GM21423 (cell line): Measurements from ENCODE around the gene TPRG1L.

ENCODE experiments used
- ATAC-seq: cut with Tn5 transposase; IDR thresholded peaks from one replicate; pipeline ENCODE4 v1.9.1; 2021; ENCODE audit warnings: mild to moderate bottlenecking, moderate library complexity; ENCODE audit not compliant: unreplicated experiment

TPRG1L gene

DNA sequence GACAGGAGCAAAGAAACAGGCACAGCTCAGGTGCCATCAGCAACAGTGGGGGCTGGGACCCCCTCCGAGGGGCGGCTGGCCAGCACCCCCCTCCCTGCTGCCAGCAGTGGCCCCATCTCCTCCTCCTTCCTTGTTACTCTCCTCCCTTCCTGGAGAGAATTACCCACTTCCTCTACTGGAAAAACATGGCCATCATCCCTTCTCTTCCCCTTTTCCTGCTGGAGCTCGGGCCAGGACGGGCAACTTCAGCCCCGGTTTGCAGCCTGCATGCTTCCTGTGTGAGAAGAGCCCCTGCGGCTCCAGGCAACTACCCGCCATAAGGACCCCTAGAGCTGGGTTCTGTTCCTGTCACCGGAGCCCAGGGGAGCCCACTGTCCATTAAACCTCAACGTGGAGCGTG, 31.1 kb upstream of the TPRG1L start:
- ATAC-seq: no peak

DNA sequence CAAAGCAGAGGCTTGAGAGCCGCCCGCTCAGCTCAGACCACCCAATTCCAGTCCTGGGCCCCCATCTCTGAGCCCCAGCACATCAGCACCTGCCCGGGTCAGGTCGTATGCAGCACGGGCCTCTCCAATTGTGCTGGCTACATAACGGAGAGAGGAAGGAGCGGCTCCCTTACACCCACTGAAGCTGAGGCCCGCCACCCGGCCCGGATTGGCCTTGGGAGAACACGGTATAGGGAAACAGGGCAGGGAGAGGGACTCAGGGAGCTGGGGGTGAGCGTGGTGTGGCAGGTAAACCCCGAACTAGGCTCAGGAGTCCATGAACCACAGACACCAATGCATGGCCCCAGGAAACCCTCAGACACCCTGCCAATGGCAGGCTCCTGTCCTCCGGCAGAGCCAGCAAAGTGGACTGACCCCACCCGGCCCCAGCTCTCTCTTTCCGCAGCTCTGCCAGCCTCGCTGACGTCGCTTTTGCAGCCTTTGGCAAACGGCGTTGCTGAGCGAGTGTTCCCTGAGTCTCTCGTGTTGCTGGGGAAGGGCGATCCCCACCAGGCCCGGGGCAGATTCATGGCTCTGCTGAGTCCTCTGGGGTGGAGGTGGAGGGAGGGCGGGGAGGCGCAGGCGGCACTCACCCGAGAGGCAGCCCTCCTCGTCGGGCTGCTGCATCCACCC, 30.0 kb upstream of the TPRG1L start:
- ATAC-seq: no peak

DNA sequence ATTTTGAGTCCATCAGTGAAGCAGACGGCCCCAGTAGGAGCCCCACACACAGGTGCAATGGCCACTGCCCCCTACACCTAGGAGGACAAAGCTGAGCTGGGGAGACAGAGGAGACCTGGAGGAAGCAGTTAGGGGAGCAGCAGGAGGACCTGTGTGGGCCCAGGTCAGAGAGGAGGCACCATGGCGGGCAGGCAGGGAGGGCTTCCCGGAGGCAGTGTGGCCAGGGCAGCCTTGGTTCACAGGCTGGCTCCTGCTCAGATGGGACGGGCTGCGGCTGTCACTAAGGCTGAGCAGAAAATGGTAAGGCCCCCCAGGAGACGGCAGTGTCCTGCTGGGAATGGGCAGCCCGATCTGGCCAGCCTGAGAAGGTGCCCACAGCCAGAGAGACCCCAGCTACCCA, 28.9 kb upstream of the TPRG1L start:
- no peak for ATAC-seq

DNA sequence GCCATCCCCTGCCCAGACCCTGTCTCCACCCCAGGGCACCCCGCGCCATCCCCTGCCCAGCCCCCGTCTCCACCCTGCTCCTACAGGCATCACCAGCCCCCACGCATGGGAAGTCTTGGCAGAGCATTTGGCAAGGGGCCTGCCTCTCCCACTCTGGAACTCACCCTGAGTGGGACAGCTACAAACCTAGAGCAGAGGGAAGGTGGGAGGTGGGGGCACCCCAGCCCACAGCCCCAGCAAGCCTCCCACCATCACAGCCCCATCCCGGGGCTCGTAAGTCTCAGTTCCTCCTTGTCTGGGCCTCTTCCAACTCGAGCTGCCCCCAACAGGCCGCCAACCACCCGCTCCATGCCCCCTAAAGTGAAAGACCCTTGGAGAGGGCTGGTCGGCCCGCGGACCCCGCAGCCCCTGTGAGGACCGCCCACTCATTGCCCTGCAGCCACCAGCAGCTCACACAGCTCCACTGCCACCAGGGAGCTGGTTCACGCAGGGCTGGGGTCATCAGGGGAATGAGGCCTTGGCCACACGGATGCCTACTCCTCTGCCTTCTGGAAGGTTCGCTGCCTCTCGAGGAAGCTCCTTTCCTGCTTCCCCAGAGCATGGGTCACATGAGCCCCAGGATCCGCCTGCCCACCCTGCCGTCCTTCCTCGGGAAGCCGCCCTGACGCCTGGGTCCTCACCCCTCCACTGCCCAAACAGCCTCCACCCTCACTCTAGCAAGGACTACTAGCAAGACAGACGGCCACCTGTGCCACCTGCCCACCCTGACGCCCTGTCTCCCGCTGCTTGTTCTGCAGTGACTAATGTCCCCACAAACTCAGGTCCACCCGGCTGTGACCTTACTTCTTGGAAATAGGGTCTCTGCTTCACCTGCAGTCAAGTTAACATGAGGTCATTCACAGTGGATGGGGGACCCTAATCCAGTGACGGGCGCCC, 27.9 kb upstream of the TPRG1L start:
- no peak for ATAC-seq

DNA sequence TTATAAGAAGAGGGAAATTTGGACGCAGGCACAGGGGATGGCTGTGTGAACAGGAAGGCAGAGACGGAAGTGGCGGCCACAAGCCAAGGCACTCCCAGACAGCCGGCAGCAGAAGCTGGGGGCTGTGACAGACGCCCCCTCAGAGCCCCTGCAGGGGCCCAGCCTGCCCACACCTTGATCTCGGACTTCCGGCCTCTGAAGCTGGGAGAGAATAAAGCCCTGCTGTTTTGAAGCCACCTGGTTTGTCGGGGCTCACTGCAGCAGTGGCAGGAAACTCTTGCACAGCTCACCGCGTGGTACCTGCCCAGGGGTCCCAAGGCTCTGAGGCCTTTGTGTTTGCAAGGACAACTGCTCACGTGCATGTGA, 27.2 kb upstream of the TPRG1L start:
- ATAC-seq: no peak

DNA sequence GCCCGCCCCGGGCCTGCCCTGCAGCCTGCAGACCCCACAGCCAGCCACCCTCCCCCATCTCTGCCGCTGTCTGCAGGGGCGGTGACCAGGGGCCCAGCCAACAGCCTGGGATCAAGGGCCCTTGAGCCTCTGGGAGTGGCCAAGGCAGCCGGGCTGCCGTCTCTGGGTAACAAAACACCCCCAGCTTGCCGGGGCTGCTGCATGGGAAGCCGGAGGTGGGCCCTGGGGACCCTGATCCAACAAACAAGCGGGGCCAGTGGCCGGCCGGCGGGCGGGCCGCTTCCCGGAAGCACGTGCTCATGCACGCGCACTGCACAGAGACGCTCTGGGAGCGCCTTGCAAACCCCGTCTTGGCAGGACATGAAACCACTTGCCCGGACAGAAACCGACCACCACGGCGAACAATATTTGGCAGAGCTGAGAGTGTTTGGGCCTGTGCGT, 26.7 kb upstream of the TPRG1L start:
- ATAC-seq: no peak

DNA sequence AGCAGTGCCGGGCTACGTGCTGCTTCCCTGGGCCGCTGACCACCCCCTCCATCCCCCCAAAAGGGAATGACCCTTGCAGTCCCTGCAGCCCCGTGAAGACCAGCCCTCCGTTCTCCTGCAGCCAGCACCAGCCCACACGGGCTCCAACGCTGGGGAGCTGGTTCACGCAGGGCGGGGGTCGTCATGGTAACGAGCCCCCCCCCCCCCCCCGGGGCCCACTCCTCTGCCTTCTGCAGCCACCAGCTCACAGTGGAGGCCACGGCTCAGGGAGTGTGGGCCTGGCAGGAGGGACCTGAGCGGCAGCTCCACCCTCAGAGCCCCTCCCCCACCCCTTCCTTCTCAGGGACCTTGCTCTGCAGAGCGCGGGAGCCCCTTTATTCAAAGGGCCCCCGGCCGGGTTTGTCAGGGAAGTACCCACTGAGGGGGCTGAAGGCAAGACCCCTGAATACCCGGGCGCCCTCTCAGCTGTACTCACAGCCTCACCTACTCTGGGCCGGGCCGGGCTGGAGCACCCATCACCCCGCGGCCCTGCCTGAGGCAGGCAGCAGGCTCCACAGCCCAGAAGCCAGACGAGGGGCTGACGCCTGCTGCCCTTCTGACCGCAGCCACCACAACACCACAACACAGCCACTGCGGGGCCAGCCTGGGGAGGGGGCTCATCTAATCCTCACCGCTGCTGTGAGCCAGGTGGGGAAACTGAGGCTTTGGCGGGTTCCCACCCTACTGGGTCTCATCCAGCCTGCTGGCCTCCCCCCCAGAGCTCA, 26.1 kb upstream of the TPRG1L start:
- ATAC-seq: no peak

DNA sequence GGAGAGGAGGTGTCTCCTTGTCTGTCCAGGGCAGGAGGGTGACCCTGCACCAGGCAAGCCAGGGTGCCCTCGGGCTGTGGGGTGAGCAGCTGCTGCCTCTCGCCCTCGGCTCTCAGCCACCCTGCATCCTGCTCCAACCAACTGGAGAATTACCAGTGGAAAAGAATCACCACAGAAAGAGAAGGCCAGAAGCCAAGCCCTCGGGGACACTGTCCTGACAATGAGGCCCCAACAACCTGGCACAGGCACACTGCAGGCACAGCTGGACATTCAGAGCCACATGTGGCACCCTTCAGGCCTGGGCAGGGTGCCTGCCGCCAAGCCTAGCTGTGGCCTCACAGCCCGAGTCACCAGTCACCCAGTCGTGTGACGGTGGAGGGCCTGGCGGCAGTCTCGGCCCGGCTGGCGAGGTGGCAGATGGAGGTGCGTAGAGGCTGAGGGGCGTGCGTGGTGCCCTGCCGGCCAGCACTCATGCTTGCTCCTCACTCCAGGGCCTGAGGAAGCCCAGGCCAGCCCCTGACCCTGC, 25.5 kb upstream of the TPRG1L start:
- no peak for ATAC-seq

DNA sequence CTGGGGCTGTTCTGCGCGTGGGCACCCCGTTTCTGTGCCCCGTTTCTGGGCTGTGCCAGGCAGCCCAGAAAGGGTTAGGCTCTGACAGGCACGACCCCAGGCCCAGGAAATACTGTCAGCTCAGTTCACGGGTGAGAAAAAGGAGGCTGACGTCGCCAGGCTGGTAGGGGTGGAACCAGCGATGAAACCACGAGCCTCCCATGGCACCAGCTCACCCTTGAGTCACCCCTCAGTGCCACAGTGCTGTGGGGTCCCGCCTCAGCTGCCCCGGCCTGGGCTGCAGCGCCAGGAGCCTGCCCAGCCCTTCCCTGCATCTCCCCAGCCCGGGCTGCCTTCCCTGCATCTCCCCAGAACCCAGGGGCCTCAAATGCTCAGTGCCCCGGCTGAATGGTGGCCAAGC, 25.0 kb upstream of the TPRG1L start:
- no peak for ATAC-seq

DNA sequence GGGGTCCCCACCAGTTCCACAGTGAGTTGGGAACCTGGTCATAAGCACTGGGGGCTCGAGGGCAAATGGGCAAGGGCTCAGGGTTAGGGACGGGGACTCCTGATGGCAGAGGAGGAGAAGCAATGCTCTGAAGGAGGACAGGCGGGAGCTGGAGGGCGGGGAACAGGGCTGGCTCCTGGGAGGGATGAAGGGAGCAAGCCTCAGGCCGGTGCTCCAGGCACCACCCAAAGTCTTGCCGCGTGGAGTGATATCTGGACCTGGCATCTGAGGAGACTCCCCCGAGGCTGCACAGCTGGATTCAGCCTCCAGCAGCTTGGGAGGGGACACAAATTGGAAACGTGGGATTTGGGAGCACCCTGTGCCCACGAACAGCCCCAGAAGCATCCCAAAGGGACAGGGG, 24.5 kb upstream of the TPRG1L start:
- ATAC-seq: no peak

DNA sequence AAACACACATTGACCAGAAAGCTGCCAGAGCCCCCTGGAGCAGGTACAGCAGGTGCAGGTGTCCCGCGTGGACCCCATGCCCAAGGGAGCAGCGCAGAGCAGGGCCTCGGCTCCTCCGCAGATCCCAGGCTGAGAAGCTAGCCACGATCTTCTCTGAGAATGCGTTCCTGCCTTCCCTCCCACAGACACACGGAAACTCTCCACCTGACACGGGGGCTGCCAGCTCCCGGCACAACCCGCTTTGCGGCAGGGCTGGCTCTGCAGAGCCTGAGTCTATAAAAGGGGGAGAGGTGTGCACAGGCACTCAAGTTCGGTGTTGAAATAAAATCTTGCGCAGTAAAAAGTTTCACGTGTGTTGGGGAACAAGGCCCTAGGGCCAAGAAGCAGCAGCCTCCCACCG, 23.1 kb upstream of the TPRG1L start:
- ATAC-seq: no peak

DNA sequence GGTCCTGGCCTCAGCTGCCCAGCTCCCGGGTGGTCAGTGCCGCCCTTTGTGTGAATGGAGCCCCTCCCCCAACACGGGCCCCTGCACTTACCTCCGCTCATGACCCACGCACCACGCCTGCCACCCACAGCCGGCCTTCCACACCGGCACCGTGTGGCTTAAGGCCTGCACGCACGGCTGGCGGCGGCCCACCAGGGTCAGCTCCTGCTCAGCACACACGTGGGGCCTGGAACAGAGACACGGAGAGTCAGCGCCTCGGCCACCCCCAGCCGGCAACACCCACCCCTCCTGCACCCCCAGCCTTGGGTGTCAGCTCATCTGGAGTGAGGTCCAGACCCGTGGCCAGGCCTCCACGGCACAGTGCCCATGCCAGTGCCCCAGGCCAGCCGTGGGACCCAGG, 22.4 kb upstream of the TPRG1L start:
- no peak for ATAC-seq

DNA sequence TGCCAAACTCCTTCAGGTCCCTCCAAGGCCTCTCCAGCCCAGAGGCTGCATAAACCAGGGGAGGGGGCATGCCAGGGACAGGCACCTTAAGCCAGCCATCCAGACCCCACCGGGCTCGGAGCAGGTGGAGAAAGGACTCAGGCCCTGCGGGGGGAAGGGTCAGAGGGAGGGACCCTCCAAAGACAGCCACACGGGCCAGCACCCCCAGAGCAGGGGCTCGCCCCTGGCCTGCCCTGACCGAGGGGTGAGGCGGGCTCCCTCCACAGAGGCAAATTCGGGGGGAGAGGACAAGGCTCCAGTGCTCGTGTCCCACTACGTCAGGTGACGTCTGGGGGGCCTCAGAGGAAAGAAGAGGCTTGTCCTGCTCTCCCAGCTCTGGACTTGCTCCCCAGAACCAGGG, 21.7 kb upstream of the TPRG1L start:
- no peak for ATAC-seq

DNA sequence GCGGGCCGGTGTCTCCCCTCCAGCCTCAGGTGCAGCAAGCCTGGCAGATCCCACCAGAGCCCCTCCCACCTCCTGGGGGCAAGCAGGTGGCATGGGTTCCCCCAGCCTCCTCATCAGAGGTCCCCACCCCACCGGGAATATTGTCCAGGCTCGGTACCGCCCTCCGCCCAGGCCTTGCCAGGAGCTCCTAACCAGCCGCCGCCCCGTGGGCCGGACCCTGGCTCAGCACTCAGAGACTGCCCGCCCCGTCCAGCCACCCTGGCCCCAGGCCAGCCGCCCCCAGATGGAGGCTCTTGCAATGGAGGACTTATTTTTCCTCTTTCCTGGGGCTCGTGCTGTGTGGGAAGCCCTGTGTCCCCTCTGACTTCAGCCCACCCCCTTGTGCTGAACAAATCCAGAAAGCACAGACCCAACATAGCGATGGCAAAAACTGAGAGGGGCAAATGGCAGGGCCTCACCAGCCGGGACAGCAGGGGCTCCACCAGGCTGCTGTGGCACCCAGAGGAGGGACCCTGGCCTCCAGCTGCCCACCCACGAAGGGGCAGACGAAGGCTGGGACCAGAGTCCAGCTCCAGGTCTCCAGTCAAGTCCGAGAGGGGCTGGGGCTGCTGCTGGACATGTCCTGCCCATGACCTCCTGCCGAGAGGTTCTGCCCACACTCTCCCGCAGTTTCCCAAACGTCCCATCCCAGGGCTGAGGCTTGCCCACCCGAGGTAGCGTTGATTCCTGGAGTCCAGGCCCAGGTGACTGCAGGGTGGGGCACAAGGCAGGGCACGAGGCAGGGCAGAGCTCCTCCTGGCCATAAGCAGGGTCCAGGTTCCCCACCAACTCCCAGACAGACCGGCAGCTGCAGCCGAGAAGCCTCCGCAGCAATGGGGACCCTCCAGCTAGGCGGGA, 21.0 kb upstream of the TPRG1L start:
- no peak for ATAC-seq

DNA sequence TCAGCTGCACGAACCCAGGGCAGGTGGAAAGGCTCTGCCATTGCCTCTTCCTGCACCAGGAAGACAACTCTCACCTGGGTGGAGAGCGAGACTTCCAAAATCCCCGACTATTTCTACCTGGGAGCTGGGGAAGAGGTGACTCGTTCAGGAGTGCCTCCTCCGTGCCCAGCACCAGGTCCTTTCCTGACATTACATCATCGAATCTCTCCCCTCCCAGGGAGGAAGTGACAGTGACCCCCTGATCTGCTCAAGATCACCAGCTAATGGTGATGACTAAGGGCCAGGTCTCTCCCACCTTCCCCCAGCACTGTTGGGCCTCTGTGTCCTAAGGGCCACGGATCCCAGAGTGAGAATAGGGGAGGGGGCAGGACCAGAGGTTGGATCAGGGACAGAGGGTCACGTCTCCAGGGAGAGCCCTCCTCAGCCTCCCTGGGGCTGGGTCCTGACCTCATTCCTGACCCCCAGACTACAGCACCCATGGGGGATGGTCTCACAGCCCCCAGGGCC, 20.3 kb upstream of the TPRG1L start:
- ATAC-seq: no peak

DNA sequence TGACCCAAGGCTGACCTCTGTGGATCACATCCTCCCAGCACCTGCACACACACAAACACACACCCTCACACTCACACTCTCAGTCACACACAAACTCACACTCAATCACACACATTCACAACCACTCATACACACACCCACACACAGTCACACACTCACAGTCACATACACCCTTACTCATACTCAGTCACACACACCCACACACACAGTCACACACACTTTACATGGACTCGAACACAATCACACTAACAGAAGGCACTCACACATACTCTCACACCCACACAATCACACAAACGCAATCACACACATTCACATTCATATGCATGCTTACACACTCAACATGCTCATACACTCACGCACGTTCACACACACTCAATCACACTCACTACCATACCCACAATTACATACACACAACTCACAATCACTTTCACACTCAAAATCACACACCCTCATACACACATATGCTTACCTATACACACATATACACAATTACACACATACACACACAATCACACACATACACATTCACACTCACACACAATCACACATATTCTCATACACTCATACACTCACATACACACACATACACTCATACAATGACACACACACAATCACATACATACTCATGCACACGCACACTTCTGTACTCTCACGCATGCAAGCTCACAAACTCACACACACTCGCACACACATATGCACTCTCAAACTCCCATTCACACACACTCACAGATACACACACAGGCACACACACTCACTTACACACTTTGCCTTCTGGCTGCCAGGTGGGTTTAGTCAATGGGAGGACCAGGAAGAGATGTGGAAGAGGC, 19.6 kb upstream of the TPRG1L start:
- ATAC-seq: no peak

DNA sequence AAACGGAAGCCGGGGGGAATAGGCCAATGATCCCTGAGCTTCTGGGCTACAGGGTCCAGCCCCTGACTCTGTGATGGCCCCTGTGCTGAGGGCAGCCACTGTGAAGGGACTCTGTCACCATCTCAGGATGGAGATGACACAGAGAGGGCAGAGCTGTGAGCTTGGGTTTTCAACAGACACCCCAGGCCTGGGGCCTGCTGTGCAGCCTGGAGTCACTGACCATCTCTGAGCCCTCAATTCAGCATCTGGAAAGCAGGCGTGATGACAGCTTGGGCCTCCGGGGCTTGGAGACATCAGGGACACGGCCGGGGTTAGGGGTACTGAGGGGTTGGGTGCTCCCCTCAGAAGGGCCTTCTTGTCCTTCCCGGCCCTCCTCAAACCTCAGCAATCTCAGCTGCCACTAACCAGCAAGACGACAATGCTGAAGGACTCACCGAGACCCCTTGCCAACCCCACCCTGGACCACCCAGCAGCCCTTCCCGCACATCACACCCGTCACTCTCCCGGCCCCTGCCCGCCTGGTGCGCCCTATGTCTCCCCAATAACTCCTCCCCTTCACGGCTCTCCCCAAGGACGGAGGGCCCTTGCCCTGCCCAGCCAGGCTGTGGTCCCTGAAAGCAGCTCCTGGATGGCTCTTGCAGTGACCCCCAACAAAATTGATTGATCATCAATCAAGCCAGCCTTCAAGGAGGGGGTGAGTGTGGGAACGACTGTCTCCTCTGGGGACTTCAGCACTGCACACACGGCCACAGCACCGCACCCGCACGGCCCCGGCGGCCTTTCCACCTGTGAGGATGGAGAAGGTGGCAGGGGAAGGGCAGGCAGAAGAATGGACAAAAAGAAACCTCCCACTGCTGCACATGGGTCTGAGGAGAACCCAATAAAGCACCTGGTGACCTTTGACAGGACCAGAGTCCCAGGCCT, 17.8 kb upstream of the TPRG1L start:
- no peak for ATAC-seq

DNA sequence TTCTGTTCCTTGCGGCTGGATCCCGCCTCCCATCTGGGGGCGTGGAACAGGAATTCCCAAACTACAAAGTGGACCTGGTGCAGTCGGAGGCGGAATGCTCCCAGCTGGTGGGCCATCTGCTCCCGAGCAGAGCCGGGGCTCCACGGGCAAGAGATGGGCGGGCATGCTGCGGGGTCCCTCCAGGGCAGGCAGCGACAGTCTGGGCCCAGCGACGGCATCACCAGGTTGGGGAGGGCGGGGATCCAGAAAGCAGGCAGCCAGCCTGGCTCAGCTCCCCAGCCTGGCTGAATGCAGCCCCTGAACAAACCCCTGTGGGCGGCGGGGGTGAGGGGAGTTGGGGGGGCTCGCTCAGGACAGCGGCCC, 17.1 kb upstream of the TPRG1L start:
- ATAC-seq: no peak
